ENCODE data around the gene SPNS2. TPM values are rescaled to one million over a fixed set of nuclear protein-coding genes. Genes with fewer than 3 reads are reported as not detected.

Gene SPNS2
- polyA plus RNA-seq, 1 donor (not counting 4 experiments of a cell fraction or from before 2014, with no cell fraction given) = 0.10 TPM

- dilution Hi-C loops (cut with MboI; ENCODE audit: extremely low pct_ligation_motif_present, low sequenced_read_pairs) = no loop called here
- H3K4me1 ChIP-seq (ENCODE audit: control insufficient read depth, extremely low read depth, insufficient read depth, low read length) = peaks cover 13% of the 10 kb centered on the region
- H2AFZ ChIP-seq (ENCODE audit: control insufficient read depth, low read length) = no peak overlapping the region
- no peaks in the 10 kb centered on the region for H3K9me1 ChIP-seq (ENCODE audit: control insufficient read depth, extremely low read depth, insufficient read depth, low read length)
- no peaks in the 10 kb centered on the region for H3K36me3 ChIP-seq (ENCODE audit: control insufficient read depth in 2 of 2, extremely low read depth in 1 of 2, insufficient read depth in 2 of 2, low read length in 2 of 2)
- H3K79me2 ChIP-seq (ENCODE audit: control insufficient read depth, insufficient read depth, low read length) = no peaks in the 10 kb centered on the region
- no peaks in the 10 kb centered on the region for H3K27me3 ChIP-seq (ENCODE audit: control insufficient read depth, extremely low read depth, insufficient read depth, low read length)
- H4K20me1 ChIP-seq (ENCODE audit: control insufficient read depth, extremely low read depth, insufficient read depth, low read length) = no peaks in the 10 kb centered on the region
- H3K9ac ChIP-seq (ENCODE audit: control insufficient read depth, extremely low read depth, insufficient read depth, low read length) = no peak overlapping the region
- TF ChIP-seq CTCF (optimal IDR thresholded peaks at IDR 0.05 in 1 of 3, IDR thresholded peaks at IDR 0.05 in 1 of 3, conservative IDR thresholded peaks at IDR 0.05 in 1 of 3; ENCODE audit: extremely low read depth in 1 of 3, insufficient read depth in 2 of 3, low read length in 3 of 3) (no peak), EZH2 (IDR thresholded peaks at IDR 0.05; ENCODE audit: low read length) (no peak)
- H3K4me2 ChIP-seq (ENCODE audit: control insufficient read depth, extremely low read depth, insufficient read depth, low read depth, low read length) = no peak overlapping the region
- no peak overlapping the region for H3K27ac ChIP-seq (ENCODE audit: control insufficient read depth, insufficient read depth, low read length)
- H3K4me3 ChIP-seq (ENCODE audit: control insufficient read depth in 2 of 3, extremely low read depth in 1 of 3, insufficient read depth in 2 of 3, low read depth in 1 of 3, low read length in 3 of 3) = no peak overlapping the region
- FAIRE-seq (no peak), DNase-seq (ENCODE audit: low read depth, low spot score) (no peak)
- no peaks in the 10 kb centered on the region for H3K9me3 ChIP-seq (ENCODE audit: control insufficient read depth, low read depth, low read length)
Measured at GRCh38 chr17:4475463-4475862, 23.2 kb upstream of the SPNS2 start.

GRCh38 chr17:4476017-4476416 is 22.7 kb upstream of the SPNS2 start:
- no peak overlapping the region for H3K9ac ChIP-seq (ENCODE audit: control insufficient read depth, extremely low read depth, insufficient read depth, low read length)
- no peaks in the 10 kb centered on the region for H4K20me1 ChIP-seq (ENCODE audit: control insufficient read depth, extremely low read depth, insufficient read depth, low read length)
- no peaks in the 10 kb centered on the region for H3K9me1 ChIP-seq (ENCODE audit: control insufficient read depth, extremely low read depth, insufficient read depth, low read length)
- H2AFZ ChIP-seq (ENCODE audit: control insufficient read depth, low read length) = peak overlapping the region; percentile 89
- H3K4me1 ChIP-seq (ENCODE audit: control insufficient read depth, extremely low read depth, insufficient read depth, low read length) = peaks cover 13% of the 10 kb centered on the region
- H3K4me2 ChIP-seq (ENCODE audit: control insufficient read depth, extremely low read depth, insufficient read depth, low read depth, low read length) = no peak overlapping the region
- no peaks in the 10 kb centered on the region for H3K79me2 ChIP-seq (ENCODE audit: control insufficient read depth, insufficient read depth, low read length)
- H3K27me3 ChIP-seq (ENCODE audit: control insufficient read depth, extremely low read depth, insufficient read depth, low read length) = no peaks in the 10 kb centered on the region
- TF ChIP-seq CTCF (optimal IDR thresholded peaks at IDR 0.05 in 1 of 3, IDR thresholded peaks at IDR 0.05 in 1 of 3, conservative IDR thresholded peaks at IDR 0.05 in 1 of 3; ENCODE audit: extremely low read depth in 1 of 3, insufficient read depth in 2 of 3, low read length in 3 of 3) (no peak), EZH2 (IDR thresholded peaks at IDR 0.05; ENCODE audit: low read length) (no peak)
- no peaks in the 10 kb centered on the region for H3K9me3 ChIP-seq (ENCODE audit: control insufficient read depth, low read depth, low read length)
- H3K36me3 ChIP-seq (ENCODE audit: control insufficient read depth in 2 of 2, extremely low read depth in 1 of 2, insufficient read depth in 2 of 2, low read length in 2 of 2) = no peaks in the 10 kb centered on the region
- no peak for FAIRE-seq
- DNase-seq (ENCODE audit: low read depth, low spot score) = no peak
- no peak overlapping the region for H3K4me3 ChIP-seq (ENCODE audit: control insufficient read depth in 2 of 3, extremely low read depth in 1 of 3, insufficient read depth in 2 of 3, low read depth in 1 of 3, low read length in 3 of 3)
- H3K27ac ChIP-seq (ENCODE audit: control insufficient read depth, insufficient read depth, low read length) = no peak overlapping the region
- dilution Hi-C loops (cut with MboI; ENCODE audit: extremely low pct_ligation_motif_present, low sequenced_read_pairs) = no loop called here
